Umbilical cord (tissue), 2 donors: ENCODE measurements around the gene KISS1. TPM values are rescaled to one million over a fixed set of nuclear protein-coding genes. Genes with fewer than 3 reads are reported as not detected.

Experiments used
- DNase-seq: peaks from one replicate; pipeline ENCODE4 v3.0.0-alpha.2; 2015; ENCODE audit warnings: low spot score
- total RNA-seq: library from RNA; depleted of rRNA; stranded (reverse); fragments of >200 nt; gene quantifications from one replicate; pipeline ENCODE4 v1.2.3, GENCODE V29; 2014; ENCODE audit warnings: low replicate concordance; ENCODE audit not compliant: insufficient read depth

The KISS1 gene
- total RNA-seq, 1 donor from 2014 or later, result not detected

GRCh38 chr1:204218552-204218951, 22.3 kb upstream of the KISS1 start:
- DNase-seq, result no peak

- DNase-seq, result no peak
These were observed 21.3 kb upstream of the KISS1 start for GRCh38 chr1:204217648-204218000.

GRCh38 chr1:204216880-204217647, 20.8 kb upstream of the KISS1 start:
- DNase-seq, result no peak

DNA sequence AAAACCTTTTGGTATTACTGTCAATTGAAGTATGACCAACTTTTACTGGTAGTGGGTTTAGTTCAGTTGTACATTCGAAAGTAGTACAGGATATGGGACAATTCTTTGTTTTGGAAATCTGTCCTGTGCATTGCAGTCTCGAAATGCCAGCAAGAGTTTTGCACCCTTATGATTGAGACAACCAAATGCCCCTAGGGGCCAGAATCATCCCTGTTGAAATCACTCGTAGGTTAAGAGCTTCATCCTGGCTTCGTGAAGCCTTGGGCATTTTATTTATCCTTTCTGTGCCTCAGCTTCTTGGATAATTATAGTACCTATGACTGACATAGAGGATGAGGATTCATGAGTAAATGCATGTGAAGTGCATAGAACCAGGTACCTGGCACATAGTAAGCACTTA, 19.9 kb upstream of the KISS1 start:
- no peak for DNase-seq

DNA sequence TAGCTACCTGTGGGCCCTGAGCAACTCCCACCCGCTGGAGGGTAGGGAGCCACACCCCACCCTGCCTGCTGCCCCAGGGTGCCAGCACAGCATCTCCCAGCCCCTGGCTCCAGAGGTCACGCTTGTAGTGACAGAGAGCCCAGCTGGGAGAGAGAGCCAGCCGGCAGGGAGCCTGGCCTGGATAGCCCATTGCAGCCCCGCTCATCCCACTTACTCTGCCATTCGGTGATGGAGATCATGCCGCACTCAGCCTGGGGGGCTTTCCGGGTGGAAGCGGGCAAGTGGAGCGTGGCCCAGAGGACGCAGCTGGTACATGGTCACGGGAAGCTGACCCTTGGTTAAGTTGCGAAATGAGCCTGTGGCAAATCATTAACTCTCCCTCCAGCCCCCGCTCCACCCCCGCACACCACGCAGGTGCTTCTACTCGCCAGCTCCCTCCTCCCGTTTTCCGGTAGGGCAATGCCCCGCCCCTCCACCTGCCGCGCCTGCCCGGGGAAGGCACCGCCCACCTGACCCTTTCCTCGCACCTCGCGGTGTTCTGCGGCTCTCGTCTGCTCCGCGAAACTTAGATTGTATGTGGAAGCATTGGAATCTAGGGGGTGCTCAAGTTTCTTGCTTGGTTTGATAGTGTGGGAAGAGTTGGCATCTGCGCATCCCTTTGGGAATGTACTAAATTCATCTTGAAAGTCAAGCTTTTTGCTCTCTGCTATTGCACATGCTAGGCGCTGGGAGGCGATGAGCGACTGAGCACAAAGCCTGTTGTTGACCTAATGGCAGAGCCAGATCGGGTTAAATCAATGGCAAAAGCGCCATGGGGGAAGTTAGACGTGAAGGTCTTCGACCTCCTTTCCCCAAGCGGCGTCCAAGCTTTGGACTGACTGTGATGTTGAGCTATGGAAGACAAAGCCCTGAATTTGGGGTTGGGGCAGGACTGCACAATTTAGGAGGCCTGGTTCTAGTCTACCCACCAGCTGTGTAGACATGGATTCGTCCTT, 17.7 kb upstream of the KISS1 start, which contains the start of gene GOLT1A:
Gene GOLT1A, minus strand, starts transcription at position 321 of the 995 bp plus-strand sequence. Its CDS starts 82 bp downstream, at position 239.
- peak; percentile 83 for DNase-seq

DNA sequence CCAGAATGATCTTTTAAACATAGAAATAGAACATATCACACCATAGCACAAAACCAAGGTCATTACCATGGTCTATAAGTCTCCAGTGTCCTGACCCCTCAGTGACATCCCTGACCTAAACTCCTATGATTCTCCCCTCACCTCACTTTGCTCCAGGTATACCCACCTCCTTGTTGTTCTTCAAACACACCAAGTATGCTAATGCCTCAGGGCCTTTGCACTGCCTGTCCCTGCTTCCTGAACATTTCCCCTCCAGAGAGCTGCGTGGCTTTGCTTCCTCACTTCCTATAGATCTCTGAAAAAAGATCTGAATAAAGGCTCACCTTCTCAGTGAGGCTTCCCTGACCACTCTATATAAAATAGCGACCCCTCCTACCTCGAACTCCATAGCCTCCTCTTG, 16.4 kb upstream of the KISS1 start:
- no peak for DNase-seq

DNA sequence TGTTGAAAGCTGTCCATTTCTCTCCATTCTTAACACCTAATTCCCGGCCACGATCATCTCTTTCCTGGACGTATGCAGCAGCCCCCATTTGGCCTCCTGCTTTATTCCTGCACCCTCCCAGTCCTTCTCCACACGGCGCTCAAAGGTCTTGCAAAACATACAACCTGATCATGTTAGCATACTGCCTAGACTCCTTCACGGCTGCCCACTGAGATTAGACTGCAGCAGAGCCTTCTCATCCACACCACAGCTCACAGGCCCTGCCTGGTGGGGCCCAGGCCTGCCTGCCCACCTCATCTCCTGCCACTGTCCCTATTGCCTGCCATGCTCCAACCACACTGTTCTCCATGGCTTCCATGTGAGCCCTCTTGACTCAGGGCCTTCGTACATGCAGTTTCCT, 14.8 kb upstream of the KISS1 start:
- no peak for DNase-seq

DNA sequence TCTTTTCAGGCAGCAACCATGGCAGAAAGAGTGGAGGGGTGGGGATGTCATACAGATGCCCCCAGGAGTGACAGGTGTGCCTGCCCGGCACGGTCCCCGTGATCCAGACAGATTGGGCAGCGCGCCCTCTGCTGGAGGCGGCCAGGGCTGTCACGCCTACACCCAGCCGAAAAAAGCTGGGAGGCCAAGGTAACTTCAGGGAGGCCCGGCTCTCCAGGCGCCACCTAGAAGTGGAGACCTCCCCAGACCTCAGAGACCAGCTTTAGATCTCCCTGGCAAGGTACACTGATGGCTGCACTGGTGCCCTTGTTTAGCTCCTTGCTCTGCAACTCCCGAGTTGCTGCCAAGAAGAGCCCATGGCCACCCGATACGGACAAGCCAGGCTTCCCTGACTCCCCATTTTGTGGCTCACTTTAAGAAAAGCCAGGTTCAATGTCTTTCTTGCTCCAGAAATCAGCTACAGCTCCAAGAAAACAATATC, 10.9 kb upstream of the KISS1 start:
- peak; percentile 36 for DNase-seq

- DNase-seq, result no peak
These were observed 9.8 kb upstream of the KISS1 start for GRCh38 chr1:204206121-204206520.

DNA sequence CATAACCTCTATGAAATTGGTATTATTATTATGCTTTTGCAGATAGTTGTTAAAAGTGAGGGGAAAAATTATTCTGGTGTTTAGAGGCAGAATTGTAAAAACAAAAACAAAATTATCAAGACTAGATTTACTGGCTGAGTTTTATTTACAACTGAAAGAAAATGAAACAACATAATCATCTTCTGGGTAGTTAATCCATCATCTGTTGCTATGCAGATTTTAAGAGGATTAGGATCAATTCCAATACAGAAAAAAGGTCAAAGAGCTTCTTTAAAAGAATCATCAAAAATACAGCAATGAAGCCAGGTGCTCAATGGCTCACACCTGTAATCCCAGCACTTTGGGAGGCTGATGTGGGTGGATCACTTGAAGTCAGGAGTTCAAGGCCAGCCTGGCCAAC, 9.2 kb upstream of the KISS1 start:
- no peak for DNase-seq

- no peak for DNase-seq
These were observed 8.7 kb upstream of the KISS1 start for GRCh38 chr1:204204944-204205343.

DNA sequence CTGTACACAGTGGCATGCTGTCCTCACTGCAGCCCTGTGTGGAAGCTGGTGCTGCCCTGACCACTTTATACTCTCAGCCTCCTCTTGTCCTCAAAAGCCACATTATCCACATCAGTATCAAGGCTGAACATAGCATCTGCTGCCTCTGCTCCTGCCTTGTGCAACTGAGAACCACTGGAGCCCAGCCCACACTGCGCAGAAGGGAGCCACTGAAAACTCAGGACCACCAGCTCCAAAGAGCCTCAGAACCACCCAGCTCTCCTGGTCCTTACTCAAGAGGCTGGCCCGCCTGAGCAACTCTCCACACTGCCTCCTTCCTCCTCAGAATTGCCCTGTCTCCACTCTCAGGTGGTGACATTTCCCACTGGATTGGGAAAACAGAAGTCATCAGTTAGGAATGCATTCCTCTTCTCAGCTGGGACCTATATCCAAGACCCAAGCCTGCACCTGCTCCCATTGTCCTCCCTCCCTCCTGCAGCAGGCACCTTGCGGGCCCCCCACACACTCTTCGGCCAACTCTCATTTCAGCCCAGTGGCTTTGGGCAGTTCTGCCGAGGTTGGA, 7.0 kb upstream of the KISS1 start:
- no peak for DNase-seq

- DNase-seq, result no peak
These were observed 6.2 kb upstream of the KISS1 start for GRCh38 chr1:204202481-204202880.

GRCh38 chr1:204201348-204202040, 5.2 kb upstream of the KISS1 start:
- DNase-seq, result peak; percentile 63

DNA sequence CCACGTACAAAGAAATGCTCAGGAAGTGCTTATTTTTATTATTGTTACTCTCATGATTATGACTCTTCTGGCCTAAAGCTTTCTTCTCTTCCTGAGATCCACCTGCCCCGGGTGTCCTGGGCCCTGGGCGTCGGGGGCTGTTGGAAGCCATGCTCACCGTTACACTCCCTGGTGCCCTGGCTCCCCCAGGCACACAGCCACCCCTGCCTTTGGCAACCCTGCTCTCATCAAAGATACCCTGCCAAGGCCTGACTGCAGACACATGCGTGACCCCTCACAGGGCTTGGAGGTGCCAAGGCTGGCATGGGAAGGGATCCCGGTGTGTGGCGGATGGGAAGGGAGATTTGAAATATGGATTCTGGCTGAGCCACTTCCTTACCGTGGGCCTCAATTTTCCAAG, 3.3 kb upstream of the KISS1 start:
- no peak for DNase-seq

DNA sequence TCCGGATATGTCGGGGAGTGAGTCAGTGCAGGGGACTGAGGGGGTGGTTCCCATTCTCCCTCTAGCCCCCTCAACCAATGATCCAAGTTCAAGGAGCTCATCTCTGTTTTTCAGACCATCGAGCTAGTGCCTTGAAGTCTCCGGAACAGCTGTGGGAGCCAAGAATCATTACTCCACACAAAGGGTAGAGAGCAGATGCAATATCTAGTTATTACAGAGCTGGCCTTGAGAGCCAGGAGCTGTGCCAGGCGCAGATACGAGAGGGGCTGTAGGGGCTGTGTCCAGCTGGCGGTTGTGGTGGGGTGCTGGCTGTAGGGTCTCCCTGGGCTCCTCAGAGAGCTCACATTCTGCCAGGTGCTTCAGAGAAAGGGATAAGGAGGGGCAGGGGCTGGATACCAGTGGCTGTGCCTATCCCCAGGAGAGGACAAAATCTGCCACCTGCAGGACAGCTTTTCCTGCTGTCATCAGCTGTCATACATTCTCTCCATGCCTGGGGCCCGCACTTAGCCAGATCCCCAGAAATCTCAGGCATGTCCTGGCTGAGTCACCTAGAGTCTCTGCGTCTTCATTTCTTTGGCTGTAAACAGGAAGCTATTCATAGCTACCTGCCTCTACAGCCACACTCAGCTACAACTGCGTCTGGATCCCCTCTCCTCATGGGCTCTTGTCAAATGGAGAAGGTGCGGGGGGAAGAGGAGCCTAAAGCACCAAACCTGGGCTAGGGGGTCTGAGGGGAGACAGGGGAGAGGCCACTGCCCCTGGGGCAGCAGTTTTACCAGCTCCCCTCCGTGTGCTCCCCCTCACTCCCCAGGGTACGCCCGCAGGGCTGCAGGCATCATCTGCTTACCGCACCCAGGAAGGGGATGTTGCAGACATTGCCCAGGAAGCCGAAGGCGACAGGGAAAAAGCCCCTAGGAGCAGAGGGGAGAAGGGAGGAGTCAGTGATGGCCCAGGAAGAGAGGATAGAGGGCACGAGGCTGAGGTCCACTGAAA, 2.4 kb upstream of the KISS1 start:
- DNase-seq, result peak; percentile 72

DNA sequence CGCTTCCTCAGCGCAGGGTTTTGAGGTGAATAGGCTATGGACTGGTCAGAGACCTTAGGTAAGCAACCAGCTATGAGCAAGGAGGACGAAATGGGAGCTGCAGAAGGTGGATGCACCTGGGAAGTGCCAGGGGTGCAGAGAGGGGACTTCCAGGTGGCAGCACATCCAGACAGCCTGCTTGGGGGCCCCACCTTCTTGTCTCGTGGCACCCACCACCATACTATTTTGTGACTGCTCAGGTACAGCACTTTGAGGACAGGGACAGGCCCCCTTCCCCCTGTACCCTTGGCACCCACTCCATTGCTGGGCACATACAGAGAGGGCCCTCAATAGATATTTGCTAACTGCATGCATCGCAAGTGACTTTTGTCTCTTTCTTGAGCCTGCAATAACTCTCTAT, 777 bp upstream of the KISS1 start:
- no peak for DNase-seq

DNA sequence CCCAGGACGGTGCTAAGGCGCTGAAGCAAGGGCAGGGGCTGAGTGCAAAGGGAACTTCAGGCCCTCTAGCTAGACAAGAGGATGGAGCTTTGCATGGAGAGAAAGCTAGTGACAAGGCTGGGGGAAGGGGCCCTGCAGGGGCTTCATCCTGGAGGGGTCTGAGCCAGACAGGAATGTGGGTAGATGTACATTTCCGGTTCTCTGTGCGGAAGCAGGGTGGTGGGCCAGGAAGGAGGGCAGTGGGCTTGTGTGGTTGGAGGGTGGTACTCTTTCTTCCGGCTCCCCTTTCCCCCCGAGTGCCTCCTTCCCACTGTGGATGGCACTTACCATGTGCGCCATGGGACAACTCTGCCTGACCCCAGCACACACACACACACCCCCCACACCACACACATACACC, 1.5 kb downstream of the KISS1 start:
- DNase-seq, result no peak

DNA sequence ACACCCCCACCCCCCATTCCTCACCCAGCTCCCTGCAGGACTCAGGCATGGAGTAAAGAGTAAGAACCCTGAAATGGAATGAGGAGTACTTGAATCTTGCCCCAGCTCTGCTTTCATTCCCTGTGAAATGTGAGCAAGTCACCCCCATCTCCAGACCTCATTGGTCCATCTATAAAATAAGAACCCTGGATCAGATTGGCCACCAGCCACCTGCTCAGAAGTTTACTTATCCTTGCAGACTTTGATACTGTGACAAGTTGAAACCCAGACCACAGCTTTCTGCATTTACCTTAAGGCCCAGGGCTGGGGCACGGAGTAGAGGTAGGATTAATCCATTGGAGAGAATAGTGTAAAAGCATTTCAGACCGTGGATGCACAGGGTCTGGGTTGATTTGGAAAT, 2.2 kb downstream of the KISS1 start:
- no peak for DNase-seq
